H9 (cell line): ENCODE measurements around the gene PCDHGC5. TPM values are rescaled to one million over a fixed set of nuclear protein-coding genes. Genes with fewer than 3 reads are reported as not detected.

Source experiments
- DNase-seq: peaks from one replicate; pipeline ENCODE4 v3.0.0-alpha.2; 2017
- H2AFZ ChIP-seq: one replicate; pipeline ENCODE4 v1.6.1; 2013; ENCODE audit warnings: mild to moderate bottlenecking, low read length, control low read depth, moderate library complexity
- H2AK5ac ChIP-seq: 2 replicates; pipeline ENCODE4 v1.6.1; 2013; ENCODE audit warnings: low read length, control low read depth, mixed read lengths; ENCODE audit not compliant: insufficient read length
- H2BK120ac ChIP-seq: one replicate; pipeline ENCODE4 v1.6.1; 2013; ENCODE audit warnings: low read depth, mild to moderate bottlenecking, low read length, control low read depth, inconsistent platforms; ENCODE audit not compliant: poor library complexity, severe bottlenecking
- H2BK12ac ChIP-seq: 2 replicates; pipeline ENCODE4 v1.6.1; 2013; ENCODE audit warnings: low read length, control low read depth, mixed read lengths, low read depth; ENCODE audit not compliant: insufficient read length
- H2BK15ac ChIP-seq: 2 replicates; pipeline ENCODE4 v1.6.1; 2013; ENCODE audit warnings: low read depth, low read length, control low read depth
- H2BK20ac ChIP-seq: one replicate; pipeline ENCODE4 v1.6.1; 2013; ENCODE audit warnings: low read depth, mild to moderate bottlenecking, low read length, control low read depth, inconsistent platforms; ENCODE audit not compliant: poor library complexity, severe bottlenecking
- H2BK5ac ChIP-seq: 2 replicates; pipeline ENCODE4 v1.6.1; 2013; ENCODE audit warnings: low read length, control low read depth, mixed read lengths; ENCODE audit not compliant: insufficient read length
- H3K14ac ChIP-seq: 2 replicates; pipeline ENCODE4 v1.6.1; 2013; ENCODE audit warnings: low read length, control low read depth; ENCODE audit not compliant: insufficient read depth
- H3K18ac ChIP-seq: 2 replicates; pipeline ENCODE4 v1.6.1; 2013; ENCODE audit warnings: low read depth, mild to moderate bottlenecking, mixed read lengths, low read length, control low read depth; ENCODE audit not compliant: insufficient read length
- H3K23ac ChIP-seq: 2 replicates; pipeline ENCODE4 v1.6.1; 2013; ENCODE audit warnings: low read length, control low read depth, mixed read lengths, low read depth; ENCODE audit not compliant: insufficient read length
- H3K23me2 ChIP-seq: 2 replicates; pipeline ENCODE4 v1.6.1; 2013; ENCODE audit warnings: low read depth, mild to moderate bottlenecking, mixed read lengths, low read length, control low read depth; ENCODE audit not compliant: insufficient read length, poor library complexity, severe bottlenecking
- H3K27ac ChIP-seq: 2 replicates; pipeline ENCODE4 v1.5.1; 2013; ENCODE audit warnings: low read length, control low read depth, mixed read lengths, low read depth; ENCODE audit not compliant: insufficient read length
- H3K27me3 ChIP-seq: 2 replicates; pipeline ENCODE4 v1.6.1; 2013; ENCODE audit warnings: low read length, control low read depth, inconsistent platforms; ENCODE audit not compliant: insufficient read depth
- H3K4ac ChIP-seq: 2 replicates; pipeline ENCODE4 v1.6.1; 2013; ENCODE audit warnings: low read depth, mild to moderate bottlenecking, control low read depth, inconsistent platforms, low read length, moderate library complexity
- H3K4me1 ChIP-seq: 2 replicates; pipeline ENCODE4 v1.6.1; 2013; ENCODE audit warnings: low read length, control low read depth, inconsistent platforms; ENCODE audit not compliant: insufficient read depth
- H3K4me2 ChIP-seq: 2 replicates; pipeline ENCODE4 v1.6.1; 2013; ENCODE audit warnings: low read length, control low read depth, mixed read lengths; ENCODE audit not compliant: insufficient read length, insufficient read depth
- H3K56ac ChIP-seq: 2 replicates; pipeline ENCODE4 v1.6.1; 2013; ENCODE audit warnings: low read depth, mild to moderate bottlenecking, mixed read lengths, low read length, control low read depth; ENCODE audit not compliant: insufficient read length
- H3K79me1 ChIP-seq: 2 replicates; pipeline ENCODE4 v1.6.1; 2013; ENCODE audit warnings: low read depth, mild to moderate bottlenecking, moderate library complexity, low read length, control low read depth, inconsistent platforms; ENCODE audit not compliant: insufficient read depth, poor library complexity, severe bottlenecking
- H3K79me2 ChIP-seq: 2 replicates; pipeline ENCODE4 v1.6.1; 2013; ENCODE audit warnings: low read length, control low read depth, inconsistent platforms; ENCODE audit not compliant: insufficient read depth
- H3K9ac ChIP-seq: 2 replicates; pipeline ENCODE4 v1.6.1; 2013; ENCODE audit warnings: low read length, control low read depth, mixed read lengths; ENCODE audit not compliant: insufficient read length; ENCODE audit errors: extremely low read depth
- H3K9me3 ChIP-seq: one replicate; pipeline ENCODE4 v1.6.1; 2013; ENCODE audit warnings: low read depth, low read length, inconsistent platforms; ENCODE audit not compliant: control insufficient read depth
- H3T11ph ChIP-seq: one replicate; pipeline ENCODE4 v1.6.1; 2013; ENCODE audit warnings: mild to moderate bottlenecking, low read length, control low read depth, inconsistent platforms
- H4K20me1 ChIP-seq: one replicate; pipeline ENCODE4 v1.6.1; 2013; ENCODE audit not compliant: control insufficient read depth, insufficient read length, insufficient read depth
- H4K5ac ChIP-seq: 2 replicates; pipeline ENCODE4 v1.6.1; 2013; ENCODE audit warnings: low read depth, mild to moderate bottlenecking, mixed read lengths, low read length, control low read depth; ENCODE audit not compliant: insufficient read length
- H4K8ac ChIP-seq: replicated peaks from 2 replicates; pipeline ENCODE4 v1.6.1; 2013; ENCODE audit warnings: low read length, control low read depth, mixed read lengths, low read depth; ENCODE audit not compliant: insufficient read length
- H4K91ac ChIP-seq: 2 replicates; pipeline ENCODE4 v1.6.1; 2013; ENCODE audit warnings: low read depth, mild to moderate bottlenecking, moderate library complexity, mixed read lengths, low read length, control low read depth; ENCODE audit not compliant: insufficient read length
- H3K27ac Mint-ChIP-seq, 3 experiments: 2 replicates in 2 of 3; 3 replicates in 1 of 3; pipeline ENCODE4 v1.8.0; 2020 to 2021; ENCODE audit warnings: mixed read lengths in 3 of 3, mild to moderate bottlenecking in 1 of 3, moderate library complexity in 1 of 3
- H3K27me3 Mint-ChIP-seq: 2 replicates; pipeline ENCODE4 v1.8.0; 2021; ENCODE audit warnings: low read depth, mild to moderate bottlenecking, moderate library complexity, mixed read lengths
- H3K36me3 Mint-ChIP-seq, 3 experiments: 2 replicates in 2 of 3; 3 replicates in 1 of 3; pipeline ENCODE4 v1.8.0; 2020 to 2021; ENCODE audit warnings: low read depth in 3 of 3, mixed read lengths in 3 of 3; ENCODE audit not compliant: insufficient read depth in 1 of 3
- H3K4me1 Mint-ChIP-seq, 2 experiments: 2 replicates each; pipeline ENCODE4 v1.8.0; 2020; ENCODE audit warnings: mixed read lengths in 2 of 2
- H3K4me3 Mint-ChIP-seq, 2 experiments: 2 replicates in 1 of 2; 3 replicates in 1 of 2; pipeline ENCODE4 v1.8.0; 2020 to 2021; ENCODE audit warnings: mild to moderate bottlenecking in 2 of 2, mixed read lengths in 2 of 2, moderate library complexity in 1 of 2
- H3K9me3 Mint-ChIP-seq, 2 experiments: 2 replicates in 1 of 2; 3 replicates in 1 of 2; pipeline ENCODE4 v1.8.0; 2020; ENCODE audit warnings: mild to moderate bottlenecking in 2 of 2, mixed read lengths in 2 of 2, moderate library complexity in 1 of 2
- WGBS: extraction: QIAGEN DNeasy Blood & Tissue Kit; methylation state at CpG from one replicate; pipeline ENCODE4 v1.1.7; 2013; ENCODE audit warnings: missing lambda C conversion rate, low lambda C conversion rate, mixed read lengths; ENCODE audit not compliant: insufficient read length; ENCODE audit errors: extremely low coverage; 5-methylcytosine and 5-hydroxymethylcytosine counted together
- total RNA-seq: library from RNA; stranded (reverse); gene quantifications from 2 replicates; pipeline ENCODE4 v1.2.1, GENCODE V29; 2021
- TF ChIP-seq, protein P1 (sequence below): fragments of 200-600 bp; sonication (generic); conservative IDR thresholded peaks from 3 replicates; pipeline ENCODE4 v1.8.0; 2021; ENCODE audit warnings: antibody characterized with exemption, mild to moderate bottlenecking

Gene PCDHGC5
- total RNA-seq, 1 experiment from 2014 or later: 0.66 TPM

DNA sequence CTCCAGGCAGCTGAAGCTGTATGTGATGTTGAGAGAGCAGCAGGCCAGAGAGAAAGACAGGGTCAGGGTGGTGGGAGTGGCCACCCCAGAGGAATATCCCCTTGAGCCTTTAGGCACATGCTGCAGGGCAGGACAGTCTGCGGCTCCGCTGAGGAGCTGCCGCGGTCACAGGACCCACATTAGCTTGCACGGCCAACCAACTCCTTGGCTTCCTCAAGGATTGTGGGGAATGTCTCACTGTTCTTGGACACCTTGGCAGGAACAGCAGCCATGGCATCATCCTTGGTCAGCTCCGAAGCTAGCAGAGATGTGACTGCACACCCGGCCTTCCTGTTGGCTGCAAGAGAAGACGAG is 27.8 kb downstream of the PCDHGC5 start:
- no peaks in the 10 kb centered on the region for H3K79me1 ChIP-seq
- peak overlapping the region in 2 of 3 experiments; percentile 80 to 83; a peak in 3 of 7 replicates for H3K27ac Mint-ChIP-seq
- no peak overlapping the region for H2AK5ac ChIP-seq
- no peak overlapping the region for H4K8ac ChIP-seq
- H3K9me3 ChIP-seq: no peaks in the 10 kb centered on the region
- H2BK5ac ChIP-seq: no peak overlapping the region
- H3K4ac ChIP-seq: no peak overlapping the region
- H3K18ac ChIP-seq: no peak overlapping the region
- no peak overlapping the region for H2BK15ac ChIP-seq
- H3K56ac ChIP-seq: no peak overlapping the region
- no peak overlapping the region for H3T11ph ChIP-seq
- no peak overlapping the region for H4K91ac ChIP-seq
- no peak overlapping the region for H3K9ac ChIP-seq
- H2BK20ac ChIP-seq: no peak overlapping the region
- no CpG with 5 or more reads among the region's 8 CpGs for WGBS
- no peak overlapping the region for H4K5ac ChIP-seq
- no peak overlapping the region for H3K27ac ChIP-seq
- H3K79me2 ChIP-seq: no peaks in the 10 kb centered on the region
- H4K20me1 ChIP-seq: no peaks in the 10 kb centered on the region
- H3K36me3 Mint-ChIP-seq: peaks cover 26 to 65% (median 44%) of the 10 kb centered on the region in 3 experiments
- peaks cover 17% of the 10 kb centered on the region for H3K23me2 ChIP-seq
- no peaks in the 10 kb centered on the region; a peak in 1 of 5 replicates for H3K9me3 Mint-ChIP-seq
- peaks cover 30 to 38% of the 10 kb centered on the region in 2 experiments for H3K4me1 Mint-ChIP-seq
- no peak overlapping the region for H3K23ac ChIP-seq
- no peak overlapping the region for H2BK12ac ChIP-seq
- no peak overlapping the region for H3K4me3 Mint-ChIP-seq
- H3K4me2 ChIP-seq: no peak overlapping the region
- TF ChIP-seq, protein P1, sequence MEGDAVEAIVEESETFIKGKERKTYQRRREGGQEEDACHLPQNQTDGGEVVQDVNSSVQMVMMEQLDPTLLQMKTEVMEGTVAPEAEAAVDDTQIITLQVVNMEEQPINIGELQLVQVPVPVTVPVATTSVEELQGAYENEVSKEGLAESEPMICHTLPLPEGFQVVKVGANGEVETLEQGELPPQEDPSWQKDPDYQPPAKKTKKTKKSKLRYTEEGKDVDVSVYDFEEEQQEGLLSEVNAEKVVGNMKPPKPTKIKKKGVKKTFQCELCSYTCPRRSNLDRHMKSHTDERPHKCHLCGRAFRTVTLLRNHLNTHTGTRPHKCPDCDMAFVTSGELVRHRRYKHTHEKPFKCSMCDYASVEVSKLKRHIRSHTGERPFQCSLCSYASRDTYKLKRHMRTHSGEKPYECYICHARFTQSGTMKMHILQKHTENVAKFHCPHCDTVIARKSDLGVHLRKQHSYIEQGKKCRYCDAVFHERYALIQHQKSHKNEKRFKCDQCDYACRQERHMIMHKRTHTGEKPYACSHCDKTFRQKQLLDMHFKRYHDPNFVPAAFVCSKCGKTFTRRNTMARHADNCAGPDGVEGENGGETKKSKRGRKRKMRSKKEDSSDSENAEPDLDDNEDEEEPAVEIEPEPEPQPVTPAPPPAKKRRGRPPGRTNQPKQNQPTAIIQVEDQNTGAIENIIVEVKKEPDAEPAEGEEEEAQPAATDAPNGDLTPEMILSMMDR: no peak
- no peak overlapping the region for H3K14ac ChIP-seq
- no peaks in the 10 kb centered on the region for H3K27me3 ChIP-seq
- no peaks in the 10 kb centered on the region; the same call in 1 of the 2 replicates for H3K4me1 ChIP-seq
- H2BK120ac ChIP-seq: no peak overlapping the region
- H3K27me3 Mint-ChIP-seq: peaks cover 3% of the 10 kb centered on the region; the same call in 1 of the 2 replicates
- no peak overlapping the region for H2AFZ ChIP-seq
- no peak for DNase-seq
